ENCODE data around the gene PCDHGB4.

GRCh38 chr5:141398608-141399007, 11.1 kb downstream of the PCDHGB4 start:
- TF ChIP-seq CTCF (IDR thresholded peaks at IDR 0.05) (no peak), ZFX (IDR thresholded peaks at IDR 0.05; ENCODE audit: borderline replicate concordance) (no peak)
